CD14-positive monocyte (primary cell): ENCODE data around the gene SLC16A7. TPM values are rescaled to one million over a fixed set of nuclear protein-coding genes. Genes with fewer than 3 reads are reported as not detected.

Experiments used
- DNase-seq, 3 donors: peaks; one replicate each; pipeline ENCODE4 v3.0.0-alpha.2; 2011 to 2022
- H2AFZ ChIP-seq: 2 replicates; pipeline ENCODE4 v1.6.0; 2012; ENCODE audit warnings: mild to moderate bottlenecking, low read depth, low read length, inconsistent platforms; ENCODE audit not compliant: insufficient read depth, poor library complexity, severe bottlenecking
- H3K27ac ChIP-seq, 2 donors: 1 replicate in 1 of 2; 2 replicates in 1 of 2; pipeline ENCODE4 v1.5.1; 2012 to 2013; ENCODE audit warnings: low read length in 2 of 2, control low read depth in 1 of 2, inconsistent platforms in 1 of 2, low read depth in 1 of 2, mild to moderate bottlenecking in 1 of 2
- H3K27me3 ChIP-seq, 2 donors: one replicate each; pipeline versions ENCODE4 v1.6.0 to v1.6.1; 2011 to 2013; ENCODE audit warnings: low read length in 2 of 2; ENCODE audit not compliant: control insufficient read depth in 2 of 2, insufficient read depth in 2 of 2
- H3K36me3 ChIP-seq, 2 donors: replicated peaks in 1 of 2; 1 replicate in 1 of 2; 2 replicates in 1 of 2; pipeline versions ENCODE4 v1.5.1 to v1.6.1; 2012 to 2013; ENCODE audit warnings: low read length in 2 of 2, control low read depth in 1 of 2, inconsistent platforms in 1 of 2, mild to moderate bottlenecking in 1 of 2; ENCODE audit not compliant: insufficient read depth in 2 of 2, control insufficient read depth in 1 of 2
- H3K4me1 ChIP-seq, 2 donors: 1 replicate in 1 of 2; 2 replicates in 1 of 2; pipeline versions ENCODE4 v1.5.1 to v1.6.1; 2012 to 2013; ENCODE audit warnings: low read length in 2 of 2, control low read depth in 1 of 2, inconsistent platforms in 1 of 2, mild to moderate bottlenecking in 1 of 2, moderate library complexity in 1 of 2; ENCODE audit not compliant: insufficient read depth in 2 of 2, control insufficient read depth in 1 of 2
- H3K4me2 ChIP-seq: replicated peaks from 2 replicates; pipeline ENCODE3; 2012; ENCODE audit warnings: low read length, moderate library complexity, mild to moderate bottlenecking; ENCODE audit not compliant: poor library complexity, severe bottlenecking; ENCODE audit errors: extremely low read depth
- H3K4me3 ChIP-seq, 3 experiments: fragments of 200-600 bp in 1 of 3; sonication (generic) in 1 of 3; replicated peaks in 1 of 3; 1 replicate in 2 of 3; 2 replicates in 1 of 3; pipeline ENCODE4 v1.5.1; 2011 to 2013; ENCODE audit warnings: low read length in 3 of 3, mild to moderate bottlenecking in 3 of 3, control low read depth in 2 of 3, low read depth in 2 of 3, inconsistent platforms in 1 of 3, moderate library complexity in 1 of 3
- H3K79me2 ChIP-seq: 2 replicates; pipeline ENCODE4 v1.6.0; 2012; ENCODE audit warnings: mild to moderate bottlenecking, control low read depth, inconsistent platforms, low read length, moderate library complexity; ENCODE audit not compliant: insufficient read depth
- H3K9ac ChIP-seq: 2 replicates; pipeline ENCODE4 v1.6.0; 2017; ENCODE audit warnings: low read length, mild to moderate bottlenecking; ENCODE audit not compliant: insufficient read depth, poor library complexity, severe bottlenecking
- H3K9me3 ChIP-seq, 2 donors: replicated peaks in 1 of 2; 1 replicate in 1 of 2; 2 replicates in 1 of 2; pipeline versions ENCODE4 v1.5.1 to v1.6.1; 2012 to 2013; ENCODE audit warnings: low read length in 2 of 2, control low read depth in 1 of 2; ENCODE audit not compliant: control insufficient read depth in 1 of 2, insufficient read depth in 1 of 2
- H4K20me1 ChIP-seq: 2 replicates; pipeline ENCODE4 v1.6.0; 2012; ENCODE audit warnings: mild to moderate bottlenecking, low read length, control low read depth, moderate library complexity; ENCODE audit not compliant: insufficient read depth
- H3K27ac Mint-ChIP-seq, 7 donors: one replicate each; pipeline ENCODE4 v1.8.0; 2020; ENCODE audit warnings: mild to moderate bottlenecking in 7 of 7, mixed read lengths in 7 of 7, moderate library complexity in 6 of 7, inconsistent platforms in 2 of 7
- H3K27me3 Mint-ChIP-seq, 3 donors: one replicate each; pipeline ENCODE4 v1.8.0; 2021 to 2022; ENCODE audit warnings: low read depth in 3 of 3, mild to moderate bottlenecking in 3 of 3, mixed read lengths in 3 of 3, moderate library complexity in 3 of 3, inconsistent platforms in 1 of 3
- H3K36me3 Mint-ChIP-seq, 2 donors: one replicate each; pipeline ENCODE4 v1.8.0; 2020; ENCODE audit warnings: mixed read lengths in 2 of 2, inconsistent platforms in 1 of 2, mild to moderate bottlenecking in 1 of 2
- H3K4me1 Mint-ChIP-seq: one replicate; pipeline ENCODE4 v1.8.0; 2020; ENCODE audit warnings: mild to moderate bottlenecking, mixed read lengths
- H3K4me3 Mint-ChIP-seq, 2 donors: one replicate each; pipeline ENCODE4 v1.8.0; 2020; ENCODE audit warnings: mild to moderate bottlenecking in 2 of 2, mixed read lengths in 2 of 2, moderate library complexity in 1 of 2
- H3K9me3 Mint-ChIP-seq, 7 donors: one replicate each; pipeline ENCODE4 v1.8.0; 2020 to 2022; ENCODE audit warnings: mixed read lengths in 7 of 7, mild to moderate bottlenecking in 6 of 7, moderate library complexity in 6 of 7, inconsistent platforms in 2 of 7
- CTCF ChIP-seq: fragments of 200-600 bp; IDR thresholded peaks from one replicate; pipeline ENCODE4 v1.8.0; 2022; ENCODE audit warnings: antibody characterized with exemption, mild to moderate bottlenecking
- WGBS: methylation state at CpG from one replicate; pipeline ENCODE4 v1.1.5; 2013; ENCODE audit warnings: missing lambda C conversion rate; ENCODE audit not compliant: insufficient coverage; 5-methylcytosine and 5-hydroxymethylcytosine counted together
- intact Hi-C, 2 donors: fragments of 100-400 bp; cut with micrococcal nuclease; formaldehyde crosslinking; loops; one replicate each; pipeline versions ENCODE4 v1.15.0 to v1.15.1; 2023
- polyA plus RNA-seq, 3 donors: library from polyadenylated mRNA; depleted of rRNA in 1 of 3; unstranded in 2 of 3; stranded (reverse) in 1 of 3; fragments of 300-500 nt in 2 of 3; fragments of >200 nt in 1 of 3; fragmentation: Illumina TruSeq in 2 of 3; gene quantifications; 1 replicate in 2 of 3; 2 replicates in 1 of 3; pipeline ENCODE4 v1.2.3, GENCODE V29; 2012 to 2021
- small RNA-seq: library from RNA; depleted of rRNA; stranded (forward); fragments of <200 nt; gene quantifications from one replicate; pipeline ENCODE3, GENCODE V24; 2012; ENCODE audit warnings: low read depth; ENCODE audit not compliant: insufficient read length

The SLC16A7 gene
- polyA plus RNA-seq, 3 donors, result 6.9 to 16.9 (median 11.8) TPM

- H3K9me3 Mint-ChIP-seq, result peaks cover 0 to 6% (median 2%) of the 10 kb centered on the region in 7 donors
- peaks cover 0 to 1% (median 0%) of the 10 kb centered on the region in 3 donors for H3K27me3 Mint-ChIP-seq
- Histone ChIP-seq H3K4me2 (no peak overlapping the region), H3K9ac (no peak overlapping the region), H4K20me1 (no peaks in the 10 kb centered on the region), H3K4me3 (no peak overlapping the region), H3K36me3 (no peaks in the 10 kb centered on the region), H3K27ac (no peak overlapping the region), H3K79me2 (no peaks in the 10 kb centered on the region), H3K27me3 (no peaks in the 10 kb centered on the region), H3K9me3 (no peaks in the 10 kb centered on the region), H3K4me1 (no peaks in the 10 kb centered on the region), H2AFZ (no peak overlapping the region)
- no peaks in the 10 kb centered on the region for H3K4me1 Mint-ChIP-seq
- intact Hi-C loops, result loop anchor here (10.0 kb wide), 2 partner anchors 429 to 439 kb away; no protein-coding TSS in a partner anchor
- no peak overlapping the region for H3K4me3 Mint-ChIP-seq
- H3K36me3 Mint-ChIP-seq, result no peaks in the 10 kb centered on the region
- DNase-seq, result no peak
- WGBS, result 100% methylated on average over 2 of the region's 3 CpGs
- no peak for TF ChIP-seq CTCF
- H3K27ac Mint-ChIP-seq, result no peak overlapping the region
Observed at GRCh38 chr12:59833408-59833807, 237.6 kb downstream of the SLC16A7 start.

GRCh38 chr12:59834659-59835474 is 239.0 kb downstream of the SLC16A7 start:
- Histone ChIP-seq H4K20me1 (no peaks in the 10 kb centered on the region), H3K4me1 (no peaks in the 10 kb centered on the region), H3K4me2 (no peak overlapping the region), H3K9me3 (no peaks in the 10 kb centered on the region), H2AFZ (no peak overlapping the region), H3K4me3 (no peak overlapping the region), H3K27ac (no peak overlapping the region), H3K36me3 (no peaks in the 10 kb centered on the region), H3K9ac (no peak overlapping the region), H3K79me2 (no peaks in the 10 kb centered on the region), H3K27me3 (no peaks in the 10 kb centered on the region)
- DNase-seq, result peak in 2 of 3 donors; percentile 10 to 27
- H3K9me3 Mint-ChIP-seq, result peaks cover 0 to 6% (median 2%) of the 10 kb centered on the region in 7 donors
- WGBS, result no CpG with 5 or more reads among the region's 2 CpGs
- peak; percentile 79 for TF ChIP-seq CTCF
- H3K27me3 Mint-ChIP-seq, result peaks cover 0 to 1% (median 0%) of the 10 kb centered on the region in 3 donors
- no peaks in the 10 kb centered on the region for H3K36me3 Mint-ChIP-seq
- H3K4me1 Mint-ChIP-seq, result no peaks in the 10 kb centered on the region
- no peak overlapping the region for H3K4me3 Mint-ChIP-seq
- intact Hi-C loops, result loop anchor here (10.0 kb wide), 2 partner anchors 430 to 440 kb away; no protein-coding TSS in a partner anchor
- H3K27ac Mint-ChIP-seq, result no peak overlapping the region

Small RNAs within 50 kb of the gene (small RNA-seq; reads per million reads assigned to genes)
- not detected for gene AC079905.2
- not detected for gene RNU4-20P
